HTERT RPE-1 (cell line): ENCODE measurements around the gene HEBP1.

Source experiments
- in situ Hi-C: fragments of 300-500 bp; cut with MboI; formaldehyde crosslinking; loops from 4 replicates; pipeline ENCODE4 v1.14.3; 2020; ENCODE audit warnings: low sequenced_read_pairs

Gene HEBP1

GRCh38 chr12:12992418-12993130 is 7.5 kb downstream of the HEBP1 start:
- in situ Hi-C loops: no loop called here

- in situ Hi-C loops: no loop called here
Measured at GRCh38 chr12:12990700-12991468, 9.2 kb downstream of the HEBP1 start.

GRCh38 chr12:12987421-12987820 is 12.6 kb downstream of the HEBP1 start:
- in situ Hi-C loops: no loop called here

- in situ Hi-C loops: no loop called here
Measured at GRCh38 chr12:12986775-12987331, 13.2 kb downstream of the HEBP1 start.

- in situ Hi-C loops: no loop called here
Measured at GRCh38 chr12:12985817-12986408, 14.2 kb downstream of the HEBP1 start.

- in situ Hi-C loops: no loop called here
Measured at GRCh38 chr12:12984149-12984548, 15.9 kb downstream of the HEBP1 start.

- in situ Hi-C loops: no loop called here
Measured at GRCh38 chr12:12983420-12984035, 16.5 kb downstream of the HEBP1 start.

GRCh38 chr12:12982331-12982730 is 17.7 kb downstream of the HEBP1 start:
- in situ Hi-C loops: no loop called here

GRCh38 chr12:12979731-12980259 is 20.3 kb downstream of the HEBP1 start:
- in situ Hi-C loops: no loop called here

GRCh38 chr12:12979126-12979525 is 20.9 kb downstream of the HEBP1 start:
- in situ Hi-C loops: no loop called here

GRCh38 chr12:12977231-12977630 is 22.8 kb downstream of the HEBP1 start:
- in situ Hi-C loops: no loop called here

GRCh38 chr12:12976366-12976765 is 23.7 kb downstream of the HEBP1 start:
- in situ Hi-C loops: no loop called here

- in situ Hi-C loops: no loop called here
Measured at GRCh38 chr12:12975322-12976077, 24.6 kb downstream of the HEBP1 start.

- in situ Hi-C loops: no loop called here
Measured at GRCh38 chr12:12974211-12974610, 25.9 kb downstream of the HEBP1 start.

- in situ Hi-C loops: no loop called here
Measured at GRCh38 chr12:12973019-12973418, 27.0 kb downstream of the HEBP1 start.

- in situ Hi-C loops: no loop called here
Measured at GRCh38 chr12:12965836-12966235, 34.2 kb downstream of the HEBP1 start.

- in situ Hi-C loops: no loop called here
Measured at GRCh38 chr12:12964255-12964654, 35.8 kb downstream of the HEBP1 start.

GRCh38 chr12:12960639-12961209 is 39.3 kb downstream of the HEBP1 start:
- in situ Hi-C loops: no loop called here

GRCh38 chr12:12958886-12959285 is 41.2 kb downstream of the HEBP1 start:
- in situ Hi-C loops: no loop called here
